HL-60 (cell line): ENCODE results near the gene ARL14.

Experiments used
- CTCF ChIP-seq: IDR thresholded peaks from one replicate; pipeline ENCODE4 v1.5.1; 2011; ENCODE audit warnings: low read length, control low read depth, inconsistent platforms; ENCODE audit not compliant: insufficient read depth
- GABPA ChIP-seq: IDR thresholded peaks from 2 replicates; pipeline ENCODE4 v1.6.1; 2012; ENCODE audit warnings: low read depth
- POLR2AphosphoS5 ChIP-seq: IDR thresholded peaks from 2 replicates; pipeline ENCODE4 v1.6.1; 2012; ENCODE audit warnings: low read depth

GRCh38 chr3:160686955-160687535 is 10.1 kb downstream of the ARL14 start:
- TF ChIP-seq POLR2AphosphoS5: no peak
- TF ChIP-seq CTCF: no peak
- no peak for TF ChIP-seq GABPA
